IMR-90 (cell line): ENCODE measurements around the gene HOXD10. TPM values are rescaled to one million over a fixed set of nuclear protein-coding genes. Genes with fewer than 3 reads are reported as not detected.

Experiments used
- ATAC-seq: fragments of 200-7000 bp; cut with Tn5 transposase; 2 replicates; pipeline ENCODE4 v1.9.1; 2020; ENCODE audit warnings: low read depth, mild to moderate bottlenecking, moderate library complexity
- BruUV-seq: library from RNA; stranded (reverse); fragments of 400-500 nt; replicated peaks from 2 replicates; lab custom pipeline; 2021; lab: Mats Ljungman, UMichigan
- CTCF ChIA-PET: fragments of 300-600 bp; formaldehyde crosslinking; extraction: SDS; loops from one replicate; lab custom pipeline; 2021; ENCODE audit warnings: antibody characterized with exemption; lab: Yijun Ruan, JAX
- POLR2A ChIA-PET: fragments of 300-600 bp; sonication (Branson Sonifier 250); formaldehyde crosslinking; loops from one replicate; lab custom pipeline; 2022; ENCODE audit warnings: antibody characterized with exemption; ENCODE audit not compliant: unreplicated experiment; lab: Charles Lee
- DNase-seq: peaks from one replicate; pipeline ENCODE4 v3.0.0; 2013
- H2AFZ ChIP-seq: replicated peaks from 2 replicates; pipeline ENCODE3; 2013; ENCODE audit warnings: low read length, mild to moderate bottlenecking; ENCODE audit not compliant: poor library complexity
- H2AK5ac ChIP-seq: 2 replicates; pipeline ENCODE4 v1.6.1; 2013; ENCODE audit warnings: low read depth, low read length, inconsistent platforms
- H2AK9ac ChIP-seq: replicated peaks from 2 replicates; pipeline ENCODE3; 2013; ENCODE audit warnings: mild to moderate bottlenecking, low read depth, low read length, moderate library complexity; ENCODE audit not compliant: poor library complexity
- H2BK120ac ChIP-seq: 2 replicates; pipeline ENCODE4 v1.6.1; 2013; ENCODE audit warnings: low read depth, low read length, inconsistent platforms
- H2BK15ac ChIP-seq: 3 replicates; pipeline ENCODE4 v1.6.1; 2013; ENCODE audit warnings: low read depth, low read length, inconsistent platforms
- H2BK20ac ChIP-seq: 2 replicates; pipeline ENCODE4 v1.6.1; 2013; ENCODE audit warnings: low read depth, mild to moderate bottlenecking, inconsistent platforms, low read length, moderate library complexity
- H2BK5ac ChIP-seq: 2 replicates; pipeline ENCODE4 v1.6.1; 2013; ENCODE audit warnings: mild to moderate bottlenecking, low read depth, low read length, inconsistent platforms; ENCODE audit not compliant: poor library complexity, severe bottlenecking
- H3K14ac ChIP-seq: replicated peaks from 2 replicates; pipeline ENCODE4 v1.6.1; 2013; ENCODE audit warnings: low read depth, low read length, inconsistent platforms
- H3K18ac ChIP-seq: 2 replicates; pipeline ENCODE4 v1.6.1; 2013; ENCODE audit warnings: low read depth, low read length, control low read depth
- H3K23ac ChIP-seq: 2 replicates; pipeline ENCODE4 v1.6.1; 2013; ENCODE audit warnings: low read depth, low read length, inconsistent platforms
- H3K27ac ChIP-seq: 2 replicates; pipeline ENCODE4 v1.5.1; 2013; ENCODE audit warnings: mild to moderate bottlenecking, control low read depth, low read length; ENCODE audit not compliant: insufficient read depth
- H3K27me3 ChIP-seq: 2 replicates; pipeline ENCODE4 v1.6.1; 2013; ENCODE audit warnings: low read length; ENCODE audit not compliant: control insufficient read depth, insufficient read depth
- H3K36me3 ChIP-seq: 2 replicates; pipeline ENCODE4 v1.6.1; 2013; ENCODE audit warnings: low read length, mixed read lengths; ENCODE audit not compliant: control insufficient read depth, insufficient read depth
- H3K4ac ChIP-seq: 2 replicates; pipeline ENCODE4 v1.6.1; 2013; ENCODE audit warnings: low read depth, low read length, inconsistent platforms
- H3K4me1 ChIP-seq: 2 replicates; pipeline ENCODE4 v1.6.1; 2013; ENCODE audit warnings: low read length, mixed read lengths; ENCODE audit not compliant: control insufficient read depth, insufficient read depth
- H3K4me2 ChIP-seq: 2 replicates; pipeline ENCODE4 v1.6.1; 2013; ENCODE audit warnings: low read depth, mild to moderate bottlenecking, control low read depth, low read length, moderate library complexity
- H3K4me3 ChIP-seq: 2 replicates; pipeline ENCODE4 v1.5.1; 2013; ENCODE audit warnings: low read depth, mild to moderate bottlenecking, control low read depth, low read length, moderate library complexity; ENCODE audit not compliant: insufficient read depth
- H3K56ac ChIP-seq: 2 replicates; pipeline ENCODE4 v1.6.1; 2013; ENCODE audit warnings: low read length, inconsistent platforms; ENCODE audit not compliant: insufficient read depth; ENCODE audit errors: extremely low read depth
- H3K79me1 ChIP-seq, 2 experiments: 2 replicates each; pipeline ENCODE4 v1.6.1; 2013; ENCODE audit warnings: low read length in 2 of 2, inconsistent platforms in 1 of 2, low read depth in 1 of 2
- H3K9ac ChIP-seq: 2 replicates; pipeline ENCODE4 v1.6.1; 2013; ENCODE audit warnings: low read depth, low read length, control low read depth
- H3K9me1 ChIP-seq: 2 replicates; pipeline ENCODE4 v1.6.1; 2013; ENCODE audit warnings: low read length, inconsistent platforms; ENCODE audit not compliant: insufficient read depth
- H3K9me3 ChIP-seq: 2 replicates; pipeline ENCODE4 v1.6.1; 2013; ENCODE audit warnings: low read length; ENCODE audit not compliant: control insufficient read depth, insufficient read depth
- H4K20me1 ChIP-seq: 2 replicates; pipeline ENCODE4 v1.6.1; 2013; ENCODE audit warnings: low read length, inconsistent platforms; ENCODE audit not compliant: insufficient read depth
- H4K5ac ChIP-seq: 2 replicates; pipeline ENCODE4 v1.6.1; 2013; ENCODE audit warnings: mild to moderate bottlenecking, low read depth, low read length, control low read depth
- H4K8ac ChIP-seq, 2 experiments: 2 replicates each; pipeline ENCODE4 v1.6.1; 2013; ENCODE audit warnings: low read depth in 2 of 2, low read length in 2 of 2, control low read depth in 1 of 2, inconsistent platforms in 1 of 2
- H4K91ac ChIP-seq: 2 replicates; pipeline ENCODE4 v1.6.1; 2013; ENCODE audit warnings: low read depth, low read length, inconsistent platforms; ENCODE audit not compliant: insufficient read depth
- BHLHE40 ChIP-seq: fragments of 150-350 bp; IDR thresholded peaks from 2 replicates; pipeline ENCODE4 v1.6.1; 2016; ENCODE audit warnings: mild to moderate bottlenecking, low read depth, low read length
- CEBPB ChIP-seq: IDR thresholded peaks from 2 replicates; pipeline ENCODE4 v1.6.1; 2012; ENCODE audit warnings: low read depth, low read length, improper control_type of control experiment
- CHD1 ChIP-seq: IDR thresholded peaks from 2 replicates; pipeline ENCODE4 v1.6.1; 2012; ENCODE audit warnings: low read depth, low read length, improper control_type of control experiment
- CTCF ChIP-seq: conservative IDR thresholded peaks from 2 replicates; pipeline ENCODE4 v1.5.1; 2012; ENCODE audit warnings: mild to moderate bottlenecking, low read depth, low read length, improper control_type of control experiment
- ELK1 ChIP-seq: fragments of 150-350 bp; IDR thresholded peaks from 2 replicates; pipeline ENCODE4 v1.6.1; 2016; ENCODE audit warnings: low read depth, mild to moderate bottlenecking, low read length, moderate library complexity, borderline replicate concordance
- FOS ChIP-seq: fragments of 150-350 bp; IDR thresholded peaks from 2 replicates; pipeline ENCODE4 v1.6.1; 2016; ENCODE audit warnings: low read depth, low read length
- MAFK ChIP-seq: IDR thresholded peaks from 2 replicates; pipeline ENCODE4 v1.6.1; 2012; ENCODE audit warnings: low read depth, low read length, improper control_type of control experiment
- MAZ ChIP-seq: IDR thresholded peaks from 2 replicates; pipeline ENCODE4 v1.6.1; 2012; ENCODE audit warnings: low read depth, mild to moderate bottlenecking, low read length, improper control_type of control experiment, moderate library complexity, borderline replicate concordance
- MXI1 ChIP-seq: IDR thresholded peaks from 2 replicates; pipeline ENCODE4 v1.6.1; 2012; ENCODE audit warnings: low read depth, mild to moderate bottlenecking, low read length, moderate library complexity, borderline replicate concordance
- NFE2L2 ChIP-seq: fragments of 150-350 bp; IDR thresholded peaks from 2 replicates; pipeline ENCODE4 v1.6.1; 2016; ENCODE audit warnings: low read depth, mild to moderate bottlenecking, low read length
- POLR2A ChIP-seq: IDR thresholded peaks from 2 replicates; pipeline ENCODE4 v1.6.1; 2012; ENCODE audit warnings: mild to moderate bottlenecking, low read depth, low read length
- RAD21 ChIP-seq: IDR thresholded peaks from 2 replicates; pipeline ENCODE4 v1.6.1; 2012; ENCODE audit warnings: low read length, improper control_type of control experiment
- RCOR1 ChIP-seq: IDR thresholded peaks from 2 replicates; pipeline ENCODE4 v1.6.1; 2012; ENCODE audit warnings: mild to moderate bottlenecking, low read length, improper control_type of control experiment; ENCODE audit not compliant: insufficient replicate concordance
- RFX5 ChIP-seq: IDR thresholded peaks from 2 replicates; pipeline ENCODE4 v1.8.0; 2012; ENCODE audit warnings: low read depth, mild to moderate bottlenecking, low read length, moderate library complexity
- SMC3 ChIP-seq: fragments of 150-350 bp; IDR thresholded peaks from 2 replicates; pipeline ENCODE4 v1.6.1; 2016; ENCODE audit warnings: low read depth, mild to moderate bottlenecking, antibody characterized with exemption, low read length, moderate library complexity
- USF2 ChIP-seq: fragments of 150-350 bp; IDR thresholded peaks from 2 replicates; pipeline ENCODE4 v1.6.1; 2017; ENCODE audit warnings: mild to moderate bottlenecking, antibody characterized with exemption, low read length, low read depth
- WGBS, 2 experiments: methylation state at CpG; one replicate each; pipeline versions ENCODE4 v1.1.5 to v1.1.7; 2013; ENCODE audit warnings: missing lambda C conversion rate in 2 of 2; ENCODE audit not compliant: insufficient read length in 1 of 2; ENCODE audit errors: extremely low coverage in 2 of 2; 5-methylcytosine and 5-hydroxymethylcytosine counted together
- dilution Hi-C: fragments of 300-500 bp; cut with HindIII; formaldehyde crosslinking; loops from one replicate; pipeline ENCODE4 v1.14.3; 2018; ENCODE audit warnings: low sequenced_read_pairs; ENCODE audit not compliant: unreplicated experiment
- in situ Hi-C: fragments of 300-500 bp; cut with MboI; formaldehyde crosslinking; loops from 3 replicates; pipeline ENCODE4 v1.14.3; 2019; ENCODE audit warnings: low sequenced_read_pairs, inconsistent platforms, mixed read lengths
- intact Hi-C: fragments of 100-400 bp; cut with micrococcal nuclease; formaldehyde crosslinking; loops from 2 replicates; pipeline ENCODE4 v1.10.0; 2022
- polyA plus RNA-seq, 3 experiments: library from polyadenylated mRNA; depleted of rRNA; stranded (reverse); fragments of >200 nt; gene quantifications; 2 replicates each; pipeline ENCODE4 v1.2.3, GENCODE V29; 2012; ENCODE audit warnings: low replicate concordance in 1 of 3
- total RNA-seq: library from RNA; depleted of rRNA; stranded (reverse); fragments of >200 nt; gene quantifications from 2 replicates; pipeline ENCODE4 v1.2.3, GENCODE V29; 2012

HOXD10 gene
- total and polyA plus RNA-seq, 2 of the 4 experiments (the other 2 are of a cell fraction), result not detected

- Histone ChIP-seq H4K8ac (no peak overlapping the region), H2AFZ (no peak overlapping the region), H4K20me1 (no peaks in the 10 kb centered on the region), H2BK5ac (no peak overlapping the region), H3K23ac (no peak overlapping the region), H3K14ac (no peak overlapping the region), H4K91ac (no peak overlapping the region), H3K9ac (no peak overlapping the region), H3K18ac (no peak overlapping the region), H3K4me2 (no peak overlapping the region), H3K4ac (no peak overlapping the region), H2AK9ac (no peak overlapping the region), H3K79me1 (no peaks in the 10 kb centered on the region), H3K4me3 (no peak overlapping the region), H4K5ac (no peak overlapping the region), H3K4me1 (peaks cover 1% of the 10 kb centered on the region), H2BK120ac (no peak overlapping the region), H2AK5ac (no peak overlapping the region), H3K56ac (no peak overlapping the region), H2BK20ac (no peak overlapping the region), H3K9me1 (no peaks in the 10 kb centered on the region), H3K27ac (no peak overlapping the region), H3K9me3 (peaks cover 12% of the 10 kb centered on the region; the same call in 1 of the 2 replicates), H3K27me3 (peaks cover 85% of the 10 kb centered on the region), H3K36me3 (no peaks in the 10 kb centered on the region), H2BK15ac (no peak overlapping the region)
- TF ChIP-seq POLR2A, result no peak
- TF ChIP-seq RAD21, result no peak
- TF ChIP-seq MAFK, result no peak
- TF ChIP-seq CEBPB, result no peak
- TF ChIP-seq FOS, result no peak
- TF ChIP-seq RCOR1, result no peak
- TF ChIP-seq USF2, result no peak
- TF ChIP-seq CTCF, result no peak
- no peak for TF ChIP-seq ELK1
- TF ChIP-seq MXI1, result no peak
- no peak for TF ChIP-seq MAZ
- TF ChIP-seq BHLHE40, result no peak
- TF ChIP-seq CHD1, result no peak
- TF ChIP-seq RFX5, result no peak
- no peak for TF ChIP-seq SMC3
- no peak for TF ChIP-seq NFE2L2
- POLR2A ChIA-PET, result no interaction called here
- DNase-seq (no peak), ATAC-seq (no peak)
- intact Hi-C loops (no loop called here), in situ Hi-C loops (loop anchor here (25.0 kb wide), 2 partner anchors 1038 to 1338 kb away; no protein-coding TSS in a partner anchor), dilution Hi-C loops (no loop called here)
- no TSS peak for BruUV-seq
- CTCF ChIA-PET, result no interaction called here
- 17% methylated on average over 3 of the region's 15 CpGs; no CpG with 5 or more reads in 1 of the 2 experiments for WGBS, 2 experiments
Observed at GRCh38 chr2:176075481-176075880, 41.1 kb upstream of the HOXD10 start.
